ENCODE results near the gene CCDC88C.

CCDC88C gene

GRCh38 chr14:91315844-91316267 lies 101.8 kb downstream of the CCDC88C start:
- H3K27ac ChIP-seq (ENCODE audit: low read depth, low read length): no peak overlapping the region
- no peaks in the 10 kb centered on the region for H3K4me1 ChIP-seq (ENCODE audit: control insufficient read depth, insufficient read depth, low read length)
- peaks cover 19% of the 10 kb centered on the region for H3K36me3 ChIP-seq (ENCODE audit: control insufficient read depth, insufficient read depth, low read length)
- no peak overlapping the region for H3K4me3 ChIP-seq (ENCODE audit: low read length)
- H3K27me3 ChIP-seq (ENCODE audit: control insufficient read depth, insufficient read depth, low read length): no peaks in the 10 kb centered on the region
- H3K9ac ChIP-seq (ENCODE audit: low read length): no peak overlapping the region

- Histone ChIP-seq H3K4me1 (ENCODE audit: control insufficient read depth, insufficient read depth, low read length) (no peaks in the 10 kb centered on the region), H3K9ac (ENCODE audit: low read length) (no peak overlapping the region), H3K4me3 (ENCODE audit: low read length) (no peak overlapping the region), H3K27me3 (ENCODE audit: control insufficient read depth, insufficient read depth, low read length) (no peaks in the 10 kb centered on the region), H3K36me3 (ENCODE audit: control insufficient read depth, insufficient read depth, low read length) (peaks cover 12% of the 10 kb centered on the region), H3K27ac (ENCODE audit: low read depth, low read length) (no peak overlapping the region)
Measured at GRCh38 chr14:91313852-91314251, 103.8 kb downstream of the CCDC88C start.

- no peak overlapping the region for H3K4me3 ChIP-seq (ENCODE audit: low read length)
- H3K27me3 ChIP-seq (ENCODE audit: control insufficient read depth, insufficient read depth, low read length): no peaks in the 10 kb centered on the region
- no peak overlapping the region for H3K27ac ChIP-seq (ENCODE audit: low read depth, low read length)
- H3K4me1 ChIP-seq (ENCODE audit: control insufficient read depth, insufficient read depth, low read length): no peaks in the 10 kb centered on the region
- H3K9ac ChIP-seq (ENCODE audit: low read length): no peak overlapping the region
- H3K36me3 ChIP-seq (ENCODE audit: control insufficient read depth, insufficient read depth, low read length): peaks cover 12% of the 10 kb centered on the region
Measured at GRCh38 chr14:91313154-91313850, 104.3 kb downstream of the CCDC88C start.

GRCh38 chr14:91311284-91311662 lies 106.3 kb downstream of the CCDC88C start:
- no peaks in the 10 kb centered on the region for H3K27me3 ChIP-seq (ENCODE audit: control insufficient read depth, insufficient read depth, low read length)
- peaks cover 31% of the 10 kb centered on the region for H3K36me3 ChIP-seq (ENCODE audit: control insufficient read depth, insufficient read depth, low read length)
- no peak overlapping the region for H3K27ac ChIP-seq (ENCODE audit: low read depth, low read length)
- H3K9ac ChIP-seq (ENCODE audit: low read length): no peak overlapping the region
- H3K4me3 ChIP-seq (ENCODE audit: low read length): no peak overlapping the region
- no peaks in the 10 kb centered on the region for H3K4me1 ChIP-seq (ENCODE audit: control insufficient read depth, insufficient read depth, low read length)

- no peak overlapping the region for H3K4me3 ChIP-seq (ENCODE audit: low read length)
- H3K27ac ChIP-seq (ENCODE audit: low read depth, low read length): no peak overlapping the region
- H3K4me1 ChIP-seq (ENCODE audit: control insufficient read depth, insufficient read depth, low read length): no peaks in the 10 kb centered on the region
- H3K27me3 ChIP-seq (ENCODE audit: control insufficient read depth, insufficient read depth, low read length): no peaks in the 10 kb centered on the region
- no peak overlapping the region for H3K9ac ChIP-seq (ENCODE audit: low read length)
- peaks cover 31% of the 10 kb centered on the region for H3K36me3 ChIP-seq (ENCODE audit: control insufficient read depth, insufficient read depth, low read length)
Measured at GRCh38 chr14:91310606-91311283, 106.9 kb downstream of the CCDC88C start.

- H3K4me1 ChIP-seq (ENCODE audit: control insufficient read depth, insufficient read depth, low read length): no peaks in the 10 kb centered on the region
- H3K27ac ChIP-seq (ENCODE audit: low read depth, low read length): no peak overlapping the region
- no peak overlapping the region for H3K4me3 ChIP-seq (ENCODE audit: low read length)
- H3K9ac ChIP-seq (ENCODE audit: low read length): no peak overlapping the region
- H3K36me3 ChIP-seq (ENCODE audit: control insufficient read depth, insufficient read depth, low read length): peaks cover 34% of the 10 kb centered on the region
- H3K27me3 ChIP-seq (ENCODE audit: control insufficient read depth, insufficient read depth, low read length): no peaks in the 10 kb centered on the region
Measured at GRCh38 chr14:91309756-91310280, 107.8 kb downstream of the CCDC88C start.

GRCh38 chr14:91308337-91308736 lies 109.3 kb downstream of the CCDC88C start:
- Histone ChIP-seq H3K4me3 (ENCODE audit: low read length) (no peak overlapping the region), H3K27me3 (ENCODE audit: control insufficient read depth, insufficient read depth, low read length) (no peaks in the 10 kb centered on the region), H3K36me3 (ENCODE audit: control insufficient read depth, insufficient read depth, low read length) (peaks cover 24% of the 10 kb centered on the region)

GRCh38 chr14:91307652-91308051 lies 110.0 kb downstream of the CCDC88C start:
- Histone ChIP-seq H3K9ac (ENCODE audit: low read length) (no peak overlapping the region), H3K36me3 (ENCODE audit: control insufficient read depth, insufficient read depth, low read length) (peaks cover 24% of the 10 kb centered on the region), H3K4me1 (ENCODE audit: control insufficient read depth, insufficient read depth, low read length) (no peaks in the 10 kb centered on the region), H3K4me3 (ENCODE audit: low read length) (no peak overlapping the region), H3K27me3 (ENCODE audit: control insufficient read depth, insufficient read depth, low read length) (no peaks in the 10 kb centered on the region), H3K27ac (ENCODE audit: low read depth, low read length) (no peak overlapping the region)

More at GRCh38 chr14:91308337-91308736, 109.3 kb downstream of the CCDC88C start:
- Histone ChIP-seq H3K27ac (ENCODE audit: low read depth, low read length) (no peak overlapping the region), H3K9ac (ENCODE audit: low read length) (no peak overlapping the region), H3K4me1 (ENCODE audit: control insufficient read depth, insufficient read depth, low read length) (no peaks in the 10 kb centered on the region)

- no peak overlapping the region for H3K4me3 ChIP-seq (ENCODE audit: low read length)
- no peaks in the 10 kb centered on the region for H3K4me1 ChIP-seq (ENCODE audit: control insufficient read depth, insufficient read depth, low read length)
- H3K27me3 ChIP-seq (ENCODE audit: control insufficient read depth, insufficient read depth, low read length): no peaks in the 10 kb centered on the region
- H3K27ac ChIP-seq (ENCODE audit: low read depth, low read length): no peak overlapping the region
- peaks cover 24% of the 10 kb centered on the region for H3K36me3 ChIP-seq (ENCODE audit: control insufficient read depth, insufficient read depth, low read length)
- no peak overlapping the region for H3K9ac ChIP-seq (ENCODE audit: low read length)
Measured at GRCh38 chr14:91307046-91307445, 110.6 kb downstream of the CCDC88C start.

- Histone ChIP-seq H3K27ac (ENCODE audit: low read depth, low read length) (no peak overlapping the region), H3K9ac (ENCODE audit: low read length) (no peak overlapping the region), H3K27me3 (ENCODE audit: control insufficient read depth, insufficient read depth, low read length) (no peaks in the 10 kb centered on the region), H3K4me3 (ENCODE audit: low read length) (no peak overlapping the region), H3K4me1 (ENCODE audit: control insufficient read depth, insufficient read depth, low read length) (no peaks in the 10 kb centered on the region), H3K36me3 (ENCODE audit: control insufficient read depth, insufficient read depth, low read length) (peaks cover 24% of the 10 kb centered on the region)
Measured at GRCh38 chr14:91306547-91306946, 111.1 kb downstream of the CCDC88C start.

- H3K27me3 ChIP-seq (ENCODE audit: control insufficient read depth, insufficient read depth, low read length): no peaks in the 10 kb centered on the region
- H3K27ac ChIP-seq (ENCODE audit: low read depth, low read length): no peak overlapping the region
- no peak overlapping the region for H3K4me3 ChIP-seq (ENCODE audit: low read length)
- H3K9ac ChIP-seq (ENCODE audit: low read length): no peak overlapping the region
- peaks cover 26% of the 10 kb centered on the region for H3K36me3 ChIP-seq (ENCODE audit: control insufficient read depth, insufficient read depth, low read length)
- no peaks in the 10 kb centered on the region for H3K4me1 ChIP-seq (ENCODE audit: control insufficient read depth, insufficient read depth, low read length)
Measured at GRCh38 chr14:91305650-91306431, 111.8 kb downstream of the CCDC88C start.

GRCh38 chr14:91303924-91304229 lies 113.7 kb downstream of the CCDC88C start:
- Histone ChIP-seq H3K36me3 (ENCODE audit: control insufficient read depth, insufficient read depth, low read length) (peaks cover 24% of the 10 kb centered on the region), H3K9ac (ENCODE audit: low read length) (no peak overlapping the region), H3K27me3 (ENCODE audit: control insufficient read depth, insufficient read depth, low read length) (no peaks in the 10 kb centered on the region), H3K27ac (ENCODE audit: low read depth, low read length) (no peak overlapping the region), H3K4me3 (ENCODE audit: low read length) (no peak overlapping the region), H3K4me1 (ENCODE audit: control insufficient read depth, insufficient read depth, low read length) (no peaks in the 10 kb centered on the region)

All from rectal smooth muscle tissue (tissue), 1 donor.